EH (cell line): ENCODE results near the gene FRA10AC1.

ENCODE experiments used
- DNase-seq: peaks from one replicate; pipeline ENCODE4 v3.0.0-alpha.2; 2015; ENCODE audit warnings: low read depth

Gene FRA10AC1

GRCh38 chr10:93702210-93703001 lies at the start of gene FRA10AC1:
FRA10AC1 (minus strand) TSS chr10:93702592; CDS start chr10:93700106, 2,486 bp downstream.
- DNase-seq, result peak; percentile 91

- DNase-seq, result peak; percentile 44
Measured at GRCh38 chr10:93751832-93752231, 49.4 kb upstream of the FRA10AC1 start.

GRCh38 chr10:93751124-93751523 lies 48.7 kb upstream of the FRA10AC1 start:
- no peak for DNase-seq

- DNase-seq, result no peak
Measured at GRCh38 chr10:93749218-93749799, 46.9 kb upstream of the FRA10AC1 start.

- DNase-seq, result peak; percentile 100
Measured at GRCh38 chr10:93746844-93747284, 44.5 kb upstream of the FRA10AC1 start.

- peak; percentile 64 for DNase-seq
Measured at GRCh38 chr10:93745408-93746065, 43.1 kb upstream of the FRA10AC1 start.

- no peak for DNase-seq
Measured at GRCh38 chr10:93742633-93743349, 40.4 kb upstream of the FRA10AC1 start.

GRCh38 chr10:93741367-93741766 lies 39.0 kb upstream of the FRA10AC1 start:
- DNase-seq, result no peak

GRCh38 chr10:93726024-93726423 lies 23.6 kb upstream of the FRA10AC1 start:
- no peak for DNase-seq

GRCh38 chr10:93723153-93723552 lies 20.8 kb upstream of the FRA10AC1 start:
- DNase-seq, result no peak

- no peak for DNase-seq
Measured at GRCh38 chr10:93722550-93722949, 20.2 kb upstream of the FRA10AC1 start.

GRCh38 chr10:93719901-93720300 lies 17.5 kb upstream of the FRA10AC1 start:
- no peak for DNase-seq

- no peak for DNase-seq
Measured at GRCh38 chr10:93718937-93719725, 16.7 kb upstream of the FRA10AC1 start.

GRCh38 chr10:93716766-93717165 lies 14.4 kb upstream of the FRA10AC1 start:
- DNase-seq, result no peak

- DNase-seq, result no peak
Measured at GRCh38 chr10:93715345-93715744, 13.0 kb upstream of the FRA10AC1 start.

- DNase-seq, result no peak
Measured at GRCh38 chr10:93712593-93712992, 10.2 kb upstream of the FRA10AC1 start.

- peak; percentile 4 for DNase-seq
Measured at GRCh38 chr10:93711891-93712290, 9.5 kb upstream of the FRA10AC1 start.

- DNase-seq, result no peak
Measured at GRCh38 chr10:93710333-93710909, 8.0 kb upstream of the FRA10AC1 start.

GRCh38 chr10:93707623-93708022 lies 5.2 kb upstream of the FRA10AC1 start:
- no peak for DNase-seq

GRCh38 chr10:93704451-93704850 lies 2.1 kb upstream of the FRA10AC1 start:
- DNase-seq, result no peak

GRCh38 chr10:93703841-93704240 lies 1.4 kb upstream of the FRA10AC1 start:
- no peak for DNase-seq
